ENCODE measurements around the gene PPP2R2B. TPM values are rescaled to one million over a fixed set of nuclear protein-coding genes. Genes with fewer than 3 reads are reported as not detected.
A peak's percentile ranks its signal among the peaks of the same experiment; 100 is the strongest.

PPP2R2B gene
- total RNA-seq, 1 donor, result not detected

- H3K4me3 ChIP-seq (ENCODE audit: low read depth, low read length), result no peak overlapping the region
- no peak for TF ChIP-seq CTCF (IDR thresholded peaks at IDR 0.05; ENCODE audit: insufficient read depth, low read length)
- DNase-seq (ENCODE audit: low read depth), result no peak
These were observed 18.5 kb upstream of the PPP2R2B start for GRCh38 chr5:146897061-146897460.

- no peak for TF ChIP-seq CTCF (IDR thresholded peaks at IDR 0.05; ENCODE audit: insufficient read depth, low read length)
- DNase-seq (ENCODE audit: low read depth), result no peak
- H3K4me3 ChIP-seq (ENCODE audit: low read depth, low read length), result no peak overlapping the region
These were observed 16.4 kb upstream of the PPP2R2B start for GRCh38 chr5:146894753-146895521.

GRCh38 chr5:146893991-146894390, 15.4 kb upstream of the PPP2R2B start:
- TF ChIP-seq CTCF (IDR thresholded peaks at IDR 0.05; ENCODE audit: insufficient read depth, low read length), result no peak
- no peak for DNase-seq (ENCODE audit: low read depth)
- H3K4me3 ChIP-seq (ENCODE audit: low read depth, low read length), result no peak overlapping the region

GRCh38 chr5:146892231-146892630, 13.7 kb upstream of the PPP2R2B start:
- DNase-seq (ENCODE audit: low read depth), result no peak
- no peak for TF ChIP-seq CTCF (IDR thresholded peaks at IDR 0.05; ENCODE audit: insufficient read depth, low read length)
- no peak overlapping the region for H3K4me3 ChIP-seq (ENCODE audit: low read depth, low read length)

- DNase-seq (ENCODE audit: low read depth), result no peak
- no peak overlapping the region for H3K4me3 ChIP-seq (ENCODE audit: low read depth, low read length)
- no peak for TF ChIP-seq CTCF (IDR thresholded peaks at IDR 0.05; ENCODE audit: insufficient read depth, low read length)
These were observed 13.0 kb upstream of the PPP2R2B start for GRCh38 chr5:146891511-146891910.

- no peak overlapping the region for H3K4me3 ChIP-seq (ENCODE audit: low read depth, low read length)
- TF ChIP-seq CTCF (IDR thresholded peaks at IDR 0.05; ENCODE audit: insufficient read depth, low read length), result no peak
- DNase-seq (ENCODE audit: low read depth), result peak; percentile 2
These were observed 12.3 kb upstream of the PPP2R2B start for GRCh38 chr5:146890731-146891440.
